Testis (tissue), 2 donors: ENCODE results near the gene HRNR.

Experiments used
- CTCF ChIP-seq, 3 experiments: fragments of 450-650 bp in 2 of 3; fragments of 200-600 bp in 1 of 3; sonication (generic) in 1 of 3; IDR thresholded peaks; one replicate each; pipeline ENCODE4 v1.5.1; 2016 to 2019; ENCODE audit warnings: antibody characterized with exemption in 3 of 3, mild to moderate bottlenecking in 2 of 3, moderate library complexity in 1 of 3
- POLR2A ChIP-seq: fragments of 450-650 bp; IDR thresholded peaks from one replicate; pipeline ENCODE4 v1.6.1; 2017; ENCODE audit warnings: antibody characterized with exemption, mild to moderate bottlenecking, moderate library complexity

GRCh38 chr1:152224093-152224492 lies at the start of gene HRNR:
- TF ChIP-seq CTCF (IDR thresholded peaks at IDR 0.05) (no peak), POLR2A (no peak)
